Hematopoietic multipotent progenitor cell treated with erythropoietin and hydrocortisone succinate and interleukin-3 and kit ligand, for 4 days (in vitro differentiated cells): ENCODE measurements around the gene EAF1.
A peak's percentile ranks its signal among the peaks of the same experiment; 100 is the strongest.
"Not testable (repeated sequence)": the region's sequence is repeated elsewhere in the genome, so short reads cannot be mapped to it uniquely, and the experiment has no call there.

ENCODE experiments used
- DNase-seq: peaks from one replicate; pipeline ENCODE4 v3.0.0-alpha.2; 2015

The EAF1 gene

DNA sequence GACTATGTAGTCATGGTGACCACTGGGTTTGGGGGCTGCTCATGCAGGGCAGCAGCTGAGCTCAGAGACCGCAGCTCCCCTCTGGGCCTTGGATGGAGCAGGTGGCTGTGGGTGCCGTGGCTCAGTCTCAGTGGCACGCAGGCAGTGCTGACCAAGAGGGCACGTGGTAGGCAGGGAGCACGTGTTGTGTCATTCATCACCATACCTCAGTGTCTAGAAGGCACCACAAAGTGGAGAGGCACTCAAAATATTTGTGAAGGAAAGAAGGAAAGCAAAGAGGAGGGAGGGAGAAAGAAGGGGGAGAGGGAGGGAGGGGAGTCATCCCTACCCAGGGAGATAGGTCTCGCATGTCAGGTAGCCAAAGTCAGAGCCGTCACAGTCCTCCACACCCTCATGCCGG is 26.1 kb downstream of the EAF1 start:
- DNase-seq: no peak

DNA sequence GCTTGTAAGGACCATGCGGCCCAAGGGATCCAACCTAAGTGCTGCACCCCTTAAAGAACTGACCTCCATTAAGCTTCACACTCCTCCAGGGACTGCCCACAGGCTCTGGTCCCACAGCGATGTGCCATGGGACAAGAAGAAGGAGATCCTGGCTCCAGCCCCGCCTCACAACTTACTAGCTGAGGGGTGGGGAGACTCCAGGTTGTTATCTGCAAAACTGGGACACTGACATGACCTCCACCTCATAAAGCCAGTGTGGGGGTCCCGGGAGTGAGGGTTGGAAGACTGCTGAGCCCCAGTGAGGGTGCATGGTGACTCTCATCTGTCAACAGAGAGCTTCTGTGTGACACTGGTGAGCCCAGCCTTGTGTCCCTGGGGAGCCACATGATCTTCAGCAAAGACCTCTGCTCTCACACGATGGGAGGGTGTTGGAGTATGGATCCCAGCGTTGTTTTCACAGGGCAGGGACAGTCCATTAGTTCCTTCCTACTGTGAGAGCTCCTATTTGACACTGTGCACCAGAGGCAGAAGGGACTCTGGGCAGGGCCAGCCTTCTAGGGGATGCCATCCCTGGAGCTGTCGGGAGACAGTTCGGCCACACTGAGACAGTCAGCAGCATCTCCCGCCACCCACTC is 26.7 kb downstream of the EAF1 start:
- DNase-seq: no peak

DNA sequence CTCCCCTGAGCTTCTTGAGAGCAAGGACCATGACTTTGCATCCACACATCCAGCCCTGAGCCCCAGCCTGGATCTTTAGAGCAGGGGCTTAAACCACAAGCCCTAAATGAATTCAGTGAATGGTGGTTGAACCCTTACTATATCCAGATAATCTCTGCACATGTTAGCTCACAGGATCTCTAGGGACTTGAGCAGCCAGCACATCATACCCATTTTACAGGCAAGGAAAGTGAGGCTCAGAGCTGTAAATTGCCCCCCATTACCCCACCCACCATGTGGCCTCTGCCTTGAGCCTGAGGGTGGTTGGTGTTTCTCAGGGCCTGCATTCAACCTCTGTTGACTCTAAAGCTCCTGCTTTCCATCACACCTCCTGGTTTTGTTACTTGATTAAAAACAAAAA is 27.6 kb downstream of the EAF1 start:
- DNase-seq: no peak

DNA sequence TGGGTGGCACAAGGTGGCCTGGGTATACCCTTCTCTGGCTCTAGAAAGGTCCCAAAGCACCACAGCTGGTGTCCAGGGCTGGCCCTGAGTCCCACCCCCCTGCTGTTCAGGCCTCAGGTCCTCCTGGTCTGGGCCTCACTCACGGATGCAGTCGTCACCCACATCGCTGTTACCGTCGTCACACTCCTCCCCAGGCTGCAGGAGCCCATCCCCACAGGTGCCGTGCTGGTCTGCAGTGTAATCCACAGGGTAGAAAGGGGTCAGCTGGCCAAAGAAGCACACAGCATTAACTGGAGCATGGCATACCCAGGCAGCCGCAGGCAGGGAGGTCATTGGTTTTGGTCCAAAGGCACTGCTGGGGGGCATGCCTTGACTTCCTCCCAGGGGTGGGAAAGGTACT is 28.4 kb downstream of the EAF1 start:
- DNase-seq: no peak

DNA sequence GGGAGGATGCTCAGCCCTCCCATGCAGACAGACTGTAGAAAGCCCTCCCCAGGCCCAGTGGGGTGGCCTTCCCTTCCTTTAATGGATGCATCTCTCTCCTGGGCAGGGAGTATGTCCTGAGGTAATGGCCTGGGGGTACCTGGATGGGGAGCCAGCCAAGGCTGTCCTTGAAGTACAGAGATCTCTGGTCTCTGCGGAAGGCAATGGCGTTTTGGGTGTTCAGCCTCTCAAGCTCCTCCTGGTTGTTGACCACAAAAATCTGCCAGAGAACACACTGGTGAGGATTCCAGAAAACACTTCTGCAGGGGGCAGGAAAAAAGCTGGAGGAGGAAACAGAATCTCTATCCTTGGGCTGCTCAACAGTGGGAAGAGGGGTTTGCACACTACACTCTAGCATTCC is 28.9 kb downstream of the EAF1 start:
- no peak for DNase-seq

DNA sequence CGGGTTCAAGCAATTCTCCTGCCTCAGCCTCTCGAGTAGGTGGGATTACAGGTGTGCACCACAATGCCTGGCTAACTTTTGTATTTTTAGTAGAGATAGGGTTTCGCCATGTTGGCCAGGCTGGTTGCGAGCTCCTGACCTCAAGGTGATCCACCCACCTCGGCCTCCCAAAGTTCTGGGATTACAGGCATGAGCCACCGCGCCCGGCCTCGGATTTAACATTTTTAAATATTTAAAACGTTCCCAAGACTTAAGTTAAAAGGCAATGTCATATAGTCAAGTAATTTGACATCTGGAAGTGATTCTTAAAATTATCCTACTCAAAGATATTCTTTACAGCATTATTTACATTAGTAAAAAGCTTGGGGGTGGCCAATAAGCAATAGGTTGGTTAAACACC is 29.5 kb downstream of the EAF1 start:
- DNase-seq: not testable (repeated sequence)

DNA sequence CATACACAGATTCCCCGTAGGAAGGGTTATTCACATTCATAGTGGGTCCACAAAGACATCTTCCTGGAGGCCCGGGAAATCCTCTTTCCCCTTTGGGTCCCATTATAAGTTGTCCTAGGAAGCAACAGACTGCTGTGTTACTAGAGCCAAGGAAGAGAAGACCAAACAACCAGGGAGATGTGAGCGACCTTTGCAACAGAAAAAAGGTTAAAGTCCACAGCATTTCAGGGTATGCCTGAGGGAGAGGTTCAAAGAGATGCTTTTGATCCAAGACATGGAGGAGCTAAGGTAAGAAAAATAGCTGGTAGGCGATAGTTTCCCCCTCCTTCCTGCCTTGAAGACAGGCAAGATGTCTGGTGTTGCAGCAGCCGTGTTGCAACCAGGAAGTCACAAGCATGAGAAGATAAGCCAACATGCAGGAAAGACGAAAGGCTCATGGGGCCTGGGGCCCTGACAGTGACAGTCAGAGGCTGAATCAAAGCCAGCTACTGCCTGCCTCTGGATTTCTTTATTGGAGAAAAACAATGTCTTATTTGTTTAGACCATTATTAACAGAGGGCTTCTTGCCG is 30.9 kb downstream of the EAF1 start:
- peak; percentile 54 for DNase-seq

DNA sequence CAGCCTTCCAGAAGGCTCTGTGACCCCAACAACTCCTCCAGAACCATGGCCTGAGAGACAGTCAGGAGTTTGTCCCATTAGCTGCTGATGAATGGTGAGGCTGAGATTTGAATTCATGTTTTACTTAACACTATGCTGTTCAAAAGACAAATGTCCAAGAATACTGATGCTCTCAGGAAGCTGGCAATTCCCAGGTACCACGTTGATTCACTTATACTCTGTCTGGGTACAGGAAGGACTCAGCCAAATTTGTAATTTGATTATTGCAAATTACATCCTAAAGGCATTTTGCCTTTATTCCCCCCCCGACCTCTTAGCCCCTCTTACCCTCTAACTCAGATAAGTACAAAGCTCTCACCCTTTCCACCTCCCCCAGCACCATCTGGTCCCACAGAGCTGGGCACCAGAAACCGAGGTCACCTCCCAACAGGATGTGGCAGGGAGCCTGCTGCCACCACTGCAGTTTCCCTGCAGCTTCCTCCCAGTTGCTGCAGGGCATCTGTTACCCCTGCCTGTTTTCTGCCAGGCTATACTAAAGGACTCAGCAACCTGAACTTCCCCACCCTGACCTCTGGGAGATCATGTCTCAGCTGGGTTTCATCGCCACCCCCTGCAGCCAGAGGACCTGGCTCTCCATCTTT is 33.6 kb downstream of the EAF1 start:
- DNase-seq: peak; percentile 82

DNA sequence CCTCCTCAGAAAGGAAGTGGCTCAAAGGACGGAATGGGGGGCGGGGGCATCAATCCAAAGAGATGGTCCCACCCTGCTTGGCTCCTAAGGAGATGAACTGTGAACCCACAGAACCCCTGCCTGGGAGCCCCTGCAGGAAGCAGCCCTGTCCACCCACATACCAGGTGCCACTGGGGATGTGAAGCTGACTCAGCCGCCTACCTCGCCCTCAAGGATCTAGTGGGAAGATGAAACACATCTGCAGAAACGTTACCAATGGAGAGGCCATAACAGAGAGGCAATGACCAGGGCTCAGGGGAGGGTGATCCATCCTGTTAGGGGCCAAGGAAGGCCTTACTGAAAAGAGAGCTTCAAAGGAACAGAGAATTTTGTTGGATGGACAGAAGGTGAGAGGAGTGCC is 35.1 kb downstream of the EAF1 start:
- DNase-seq: no peak

DNA sequence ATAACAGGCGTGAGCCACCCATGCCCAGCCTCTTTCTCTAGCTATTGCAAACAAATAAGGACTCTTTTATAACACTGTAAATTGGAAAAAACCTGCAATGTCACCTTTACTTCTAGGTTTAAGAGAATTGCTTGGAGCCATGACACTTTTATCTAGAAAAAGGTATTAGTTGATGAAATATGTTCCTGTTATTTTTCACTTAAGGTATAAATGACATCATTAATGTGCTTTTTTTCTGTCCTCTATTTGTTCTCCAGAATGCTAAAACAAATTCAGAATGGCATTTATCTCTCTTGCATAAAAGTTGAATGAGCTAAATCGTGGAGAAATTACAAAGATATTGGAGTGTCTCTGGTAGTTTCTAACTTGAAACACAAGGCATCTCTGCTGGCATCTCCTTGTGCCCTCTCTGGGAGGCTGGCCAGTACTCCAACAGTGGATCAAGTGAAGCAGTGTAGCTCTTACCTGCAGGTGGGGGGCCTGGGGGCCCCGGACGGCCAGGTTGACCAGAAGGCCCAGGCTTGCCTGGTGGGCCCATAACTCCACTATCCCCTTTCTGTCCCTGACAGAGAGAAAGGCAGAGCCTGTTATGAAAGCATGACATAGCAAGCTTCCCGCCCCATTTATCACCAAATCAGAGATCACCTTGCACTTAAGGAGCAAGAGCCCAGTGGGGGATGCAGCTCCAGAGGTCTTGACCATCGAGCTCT is 38.6 kb downstream of the EAF1 start:
- DNase-seq: no peak

DNA sequence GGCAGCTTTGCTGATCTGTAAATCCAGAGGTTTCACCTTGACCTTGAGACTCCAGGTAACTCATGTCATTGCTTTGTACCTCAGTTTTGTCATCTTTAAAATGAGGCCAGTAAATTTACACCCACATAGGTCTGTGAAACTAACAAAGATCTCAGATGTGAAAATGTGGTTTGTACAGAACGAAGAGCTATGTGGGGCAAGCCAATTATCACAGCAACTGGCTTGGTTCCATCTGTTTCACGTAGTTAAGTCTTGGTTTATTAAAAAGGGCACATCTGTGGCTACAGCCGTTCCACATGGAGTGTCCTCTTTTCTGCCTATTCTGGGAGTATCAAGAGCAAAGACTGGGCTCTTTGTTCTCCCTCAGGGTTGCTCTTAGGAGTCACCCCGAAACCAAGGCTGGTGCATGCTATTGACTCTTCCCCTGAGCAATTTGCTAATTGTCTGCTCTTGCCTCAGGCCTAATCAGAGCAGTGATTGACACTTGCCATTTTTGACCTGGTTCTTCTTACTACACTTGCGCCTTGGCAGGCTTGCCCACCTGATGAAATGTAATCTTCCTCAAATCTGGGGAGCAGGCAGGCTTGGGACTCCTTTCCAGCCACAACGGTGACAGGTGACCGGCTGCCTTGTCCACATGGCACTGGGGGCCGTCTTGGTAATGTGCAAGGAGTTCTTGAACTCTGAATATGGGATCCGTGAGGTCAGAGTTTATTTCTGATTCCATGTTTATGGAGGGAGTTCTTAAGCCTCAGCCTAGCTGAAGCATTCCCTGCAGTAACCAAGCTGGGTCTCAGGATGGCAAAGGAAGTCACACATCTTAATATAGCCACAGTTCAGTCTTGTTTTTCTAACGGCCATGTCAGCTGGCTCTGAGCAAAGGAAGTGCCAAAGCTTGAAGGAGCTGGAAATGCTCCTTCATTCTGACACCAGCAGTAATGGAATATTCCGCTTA is 40.1 kb downstream of the EAF1 start:
- no peak for DNase-seq

DNA sequence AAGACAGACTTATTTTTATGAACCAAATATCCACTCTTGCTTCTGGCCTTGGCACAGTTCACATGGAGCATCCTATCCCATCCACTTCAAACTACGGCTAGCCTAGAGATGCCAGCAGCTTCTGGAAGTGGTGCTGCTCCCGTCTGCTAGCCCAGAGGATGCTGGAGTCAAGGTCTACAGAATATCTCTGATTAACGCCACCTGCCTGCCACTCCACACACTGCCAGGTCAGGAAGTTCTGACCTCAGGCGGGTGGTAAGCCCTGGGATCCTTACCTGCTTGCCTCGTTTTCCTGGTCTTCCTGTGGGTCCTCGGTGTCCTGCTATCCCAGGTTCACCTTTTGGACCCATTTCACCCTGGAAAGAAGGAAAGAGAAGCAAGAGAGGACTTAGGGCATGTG is 42.9 kb downstream of the EAF1 start:
- no peak for DNase-seq

DNA sequence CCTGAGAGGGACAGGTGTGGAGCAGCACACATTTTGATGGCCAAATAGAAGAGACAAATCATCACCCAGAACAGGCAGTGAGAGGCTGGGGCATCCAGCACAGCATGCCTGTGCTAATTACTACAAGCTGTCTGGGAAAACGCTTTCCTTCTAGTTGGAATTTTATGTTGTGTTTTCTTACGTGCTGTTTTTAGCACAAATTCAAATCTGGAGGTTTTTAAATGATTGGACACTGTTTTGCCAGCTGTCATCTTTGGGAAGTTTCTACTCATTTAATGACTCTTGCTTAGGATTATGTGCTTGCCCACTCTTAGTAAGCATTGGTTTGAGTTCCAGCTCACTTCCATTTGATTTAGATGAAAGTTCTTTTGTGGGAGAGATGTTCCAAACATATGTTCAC is 43.5 kb downstream of the EAF1 start:
- no peak for DNase-seq

DNA sequence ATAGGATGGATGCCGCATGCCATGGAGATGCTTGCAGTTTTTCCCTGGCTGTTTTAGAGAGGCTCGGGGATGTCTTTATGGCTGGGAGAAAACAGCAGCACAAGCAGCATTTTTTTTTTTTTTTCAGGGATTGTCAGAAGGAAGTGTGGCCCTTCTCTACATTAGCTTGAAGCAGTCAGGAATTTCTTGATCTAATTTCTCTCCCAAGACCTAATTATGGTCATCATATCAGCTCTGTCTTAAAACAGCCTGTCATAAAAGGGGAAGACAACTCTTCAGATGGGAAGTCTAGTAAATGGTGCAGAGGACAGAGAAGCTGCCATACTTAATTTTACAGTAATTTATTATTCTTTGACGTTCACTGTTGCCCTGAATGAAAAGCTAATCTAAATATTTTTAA is 44.5 kb downstream of the EAF1 start:
- DNase-seq: no peak

DNA sequence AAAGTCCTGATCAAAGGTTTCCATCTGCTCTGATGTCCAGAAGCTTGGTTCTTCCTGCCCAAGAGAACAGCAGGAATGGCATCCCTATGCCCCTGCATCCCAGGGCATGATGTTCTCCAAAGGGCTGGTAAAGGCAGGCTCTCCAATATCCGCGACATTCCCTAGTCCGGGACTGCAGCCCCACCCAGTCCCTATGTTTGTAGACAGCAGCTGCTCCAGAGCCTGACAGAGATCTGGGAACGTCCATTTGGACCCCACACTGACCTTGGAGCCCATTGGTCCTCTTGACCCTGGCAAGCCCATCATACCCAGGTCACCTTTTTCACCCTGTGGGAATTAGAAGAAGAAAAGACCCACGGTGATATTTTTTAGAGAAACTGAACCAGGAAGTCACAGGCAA is 47.8 kb downstream of the EAF1 start:
- DNase-seq: no peak

DNA sequence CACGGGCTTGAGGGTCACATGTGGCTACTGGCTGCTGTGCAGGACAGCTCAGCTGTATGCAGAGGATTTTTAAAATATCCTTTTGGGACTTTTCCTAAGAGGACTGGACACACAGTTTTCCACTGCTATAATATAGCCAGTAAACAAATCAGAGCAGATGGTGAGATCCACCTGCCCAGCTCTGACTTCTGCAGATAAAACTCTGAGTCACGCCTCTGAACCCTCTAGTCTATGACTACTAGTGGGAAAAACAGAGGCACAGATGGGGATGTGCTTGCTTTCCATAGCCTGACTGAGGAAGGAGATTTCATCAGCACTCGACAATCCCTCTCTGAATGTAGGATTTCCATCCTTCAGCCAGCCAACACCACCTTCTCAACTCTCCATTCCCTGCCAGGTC is 49.0 kb downstream of the EAF1 start:
- no peak for DNase-seq

DNA sequence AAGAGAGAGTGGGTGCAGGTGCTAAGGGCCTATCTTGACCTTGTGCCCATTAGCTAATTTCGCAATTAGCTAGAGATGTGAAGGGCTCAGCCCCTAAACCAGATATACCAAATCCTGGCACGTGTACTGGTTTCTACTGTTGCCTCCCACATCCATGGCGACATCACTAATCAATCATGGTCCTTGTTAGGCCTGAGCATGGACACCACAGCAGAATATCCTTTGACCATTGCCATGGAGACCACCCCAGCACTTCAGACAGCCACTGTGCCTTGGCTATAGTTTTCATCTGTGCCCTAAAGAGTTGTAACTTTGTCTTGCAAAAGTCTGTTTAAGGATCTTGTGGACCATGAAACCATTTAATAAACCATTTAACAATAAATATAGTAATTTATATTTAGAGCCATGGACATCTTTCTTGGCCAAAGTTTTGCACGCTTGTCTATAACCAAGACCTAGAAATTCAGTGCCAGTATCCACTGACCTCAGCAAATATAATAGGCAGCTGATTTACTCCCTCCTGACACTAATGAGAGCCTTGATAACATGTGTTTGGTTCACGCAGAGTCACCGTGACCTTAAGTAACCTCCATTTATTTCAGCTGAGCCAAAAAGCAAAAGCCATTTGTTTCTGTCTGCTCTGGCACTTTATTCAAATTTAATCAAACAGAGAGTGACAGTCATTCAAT is 50.7 kb downstream of the EAF1 start:
- no peak for DNase-seq

DNA sequence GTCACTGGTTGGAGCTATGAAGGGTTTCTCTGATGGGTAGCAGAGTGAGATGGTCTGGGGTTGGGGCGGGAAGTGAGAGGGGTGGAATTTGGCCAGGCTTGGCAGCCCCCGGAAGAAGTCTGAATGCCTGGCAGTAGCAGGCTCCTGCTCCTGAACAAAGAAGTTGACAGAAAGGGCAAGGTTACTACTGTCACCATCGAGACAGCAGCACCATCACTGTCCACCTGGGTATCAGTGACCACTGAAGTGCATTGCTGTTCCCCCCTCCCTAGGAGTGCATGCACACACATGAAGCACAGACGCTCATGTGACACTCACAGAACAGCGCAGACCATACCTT is 51.2 kb downstream of the EAF1 start:
- no peak for DNase-seq

DNA sequence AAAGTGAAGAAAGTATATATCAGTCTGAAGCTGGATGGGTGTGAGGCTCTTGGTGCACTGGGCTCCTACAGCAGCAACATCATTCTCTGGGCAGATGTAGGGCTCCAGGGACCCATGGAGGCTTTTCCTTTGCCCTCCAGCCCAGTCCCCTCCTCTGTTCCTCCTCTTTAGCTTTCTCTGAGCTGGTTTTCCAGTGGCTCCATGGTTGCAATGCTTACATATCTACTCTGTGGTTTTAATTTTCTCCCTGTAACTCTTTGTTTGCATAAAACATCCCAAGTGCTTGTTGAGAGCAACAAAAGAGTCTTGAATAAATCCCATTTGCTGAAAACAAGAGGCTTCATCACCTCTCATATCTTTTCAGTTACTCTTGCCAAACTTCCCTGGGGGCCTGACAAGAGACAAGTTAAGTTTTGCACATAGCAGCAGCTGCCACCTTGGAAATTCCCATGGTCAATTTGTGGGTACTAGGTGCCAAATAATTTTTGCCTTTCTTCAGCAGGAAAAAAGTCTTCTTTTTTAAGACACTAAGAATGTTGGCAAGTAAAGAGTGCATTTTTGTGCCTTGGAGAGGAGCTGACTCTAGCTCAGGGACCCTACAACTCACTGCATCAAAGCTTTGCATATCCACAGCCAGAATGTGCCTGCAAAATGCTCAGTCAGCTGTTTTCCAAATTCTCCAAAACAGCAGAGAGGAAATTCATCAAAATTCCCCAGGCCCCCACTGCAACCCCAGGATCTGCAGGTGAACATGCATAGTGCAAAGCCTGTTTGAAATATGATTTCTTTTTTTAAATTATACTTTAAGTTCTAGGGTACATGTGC is 52.2 kb downstream of the EAF1 start:
- no peak for DNase-seq

DNA sequence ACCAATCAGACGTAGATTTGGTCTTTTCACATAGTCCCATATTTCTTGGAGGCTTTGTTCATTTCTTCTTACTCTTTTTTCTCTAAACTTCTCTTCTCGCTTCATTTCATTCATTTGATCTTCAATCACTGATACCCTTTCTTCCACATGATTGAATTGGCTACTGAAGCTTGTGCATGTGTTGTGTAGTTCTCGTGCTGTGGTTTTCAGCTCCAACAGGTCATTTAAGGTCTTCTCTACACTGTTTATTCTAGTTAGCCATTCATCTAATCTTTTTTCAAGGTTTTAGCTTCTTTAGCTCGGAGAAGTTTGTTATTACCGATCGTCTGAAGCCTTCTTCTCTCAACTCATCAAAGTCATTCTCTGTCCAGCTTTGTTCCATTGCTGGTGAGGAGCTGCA is 57.2 kb downstream of the EAF1 start:
- not testable (repeated sequence) for DNase-seq

DNA sequence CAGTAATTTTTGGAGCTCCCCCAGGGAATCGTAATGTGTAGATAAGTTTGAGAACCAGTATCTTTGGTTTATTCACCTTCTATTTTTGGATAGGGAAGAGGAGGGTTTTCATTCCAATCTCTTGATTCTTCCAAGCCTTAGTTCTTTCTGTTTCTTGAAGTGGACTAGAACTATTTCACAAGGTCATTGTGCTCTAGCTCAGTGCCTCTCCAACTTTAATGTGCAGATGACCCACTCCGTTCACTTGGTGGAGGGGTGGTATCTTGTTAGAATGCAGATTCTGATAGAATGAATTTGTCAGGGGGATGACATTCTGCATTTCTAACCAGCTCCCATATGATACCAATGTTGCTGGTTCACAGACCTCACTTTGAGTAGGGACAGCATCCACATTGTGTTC is 58.6 kb downstream of the EAF1 start:
- DNase-seq: no peak

DNA sequence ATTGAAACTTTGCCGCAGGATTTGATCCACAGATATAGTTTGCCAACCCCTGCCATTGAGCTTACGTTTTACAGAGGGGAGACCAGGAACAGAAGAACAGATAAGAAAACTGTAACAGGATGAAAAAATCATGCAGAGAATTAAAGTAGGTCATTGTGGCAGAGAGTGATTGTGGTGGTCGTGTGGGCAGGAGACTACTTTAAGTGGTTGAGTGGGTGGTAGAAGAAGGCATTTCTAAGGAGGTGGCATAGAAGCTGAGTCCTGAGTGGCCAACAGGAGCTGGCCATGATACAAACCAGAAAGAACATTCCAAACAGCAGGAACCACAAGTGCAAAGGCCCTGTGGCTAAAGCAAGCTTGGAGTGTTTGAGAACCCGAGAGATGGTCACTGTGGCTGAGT is 59.6 kb downstream of the EAF1 start:
- no peak for DNase-seq
